ENCODE results near the gene AACS. TPM values are rescaled to one million over a fixed set of nuclear protein-coding genes. Genes with fewer than 3 reads are reported as not detected.

Gene AACS
- total RNA-seq, 1 donor from 2014 or later, result 31.3 TPM

DNA sequence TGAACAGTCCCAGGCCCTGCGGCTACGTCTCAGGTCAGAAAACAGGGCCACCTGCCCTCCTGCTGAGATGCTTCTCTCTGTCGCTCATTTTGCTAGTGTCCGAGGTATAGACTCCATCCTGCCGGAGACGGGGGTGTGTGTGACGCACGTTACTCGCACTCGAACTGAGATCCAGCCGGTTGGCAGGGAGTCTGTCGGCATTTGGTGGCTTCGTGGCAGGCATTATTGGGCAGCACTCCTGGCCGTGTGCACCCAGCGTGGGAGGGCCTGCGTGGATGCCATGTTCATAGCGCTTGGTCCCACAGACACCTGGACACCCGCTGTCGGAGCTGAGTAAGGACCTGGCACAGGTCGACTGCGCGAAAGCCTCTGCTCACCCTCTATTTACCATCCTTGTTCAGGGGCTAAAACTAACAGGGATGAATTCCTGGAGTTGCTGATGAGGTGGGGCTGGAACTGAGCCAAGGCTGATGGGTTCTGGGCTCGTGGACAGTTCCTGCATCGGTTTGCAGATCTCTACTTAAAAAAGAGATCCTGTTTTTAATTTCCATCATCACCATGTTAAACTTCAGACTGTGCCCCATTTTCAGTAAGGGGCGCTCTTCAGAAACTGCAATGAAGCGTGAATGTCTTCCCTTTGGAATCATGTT is 28.6 kb downstream of the AACS start:
- DNase-seq (no peak), ATAC-seq (no peak)
- TF ChIP-seq, protein P1, sequence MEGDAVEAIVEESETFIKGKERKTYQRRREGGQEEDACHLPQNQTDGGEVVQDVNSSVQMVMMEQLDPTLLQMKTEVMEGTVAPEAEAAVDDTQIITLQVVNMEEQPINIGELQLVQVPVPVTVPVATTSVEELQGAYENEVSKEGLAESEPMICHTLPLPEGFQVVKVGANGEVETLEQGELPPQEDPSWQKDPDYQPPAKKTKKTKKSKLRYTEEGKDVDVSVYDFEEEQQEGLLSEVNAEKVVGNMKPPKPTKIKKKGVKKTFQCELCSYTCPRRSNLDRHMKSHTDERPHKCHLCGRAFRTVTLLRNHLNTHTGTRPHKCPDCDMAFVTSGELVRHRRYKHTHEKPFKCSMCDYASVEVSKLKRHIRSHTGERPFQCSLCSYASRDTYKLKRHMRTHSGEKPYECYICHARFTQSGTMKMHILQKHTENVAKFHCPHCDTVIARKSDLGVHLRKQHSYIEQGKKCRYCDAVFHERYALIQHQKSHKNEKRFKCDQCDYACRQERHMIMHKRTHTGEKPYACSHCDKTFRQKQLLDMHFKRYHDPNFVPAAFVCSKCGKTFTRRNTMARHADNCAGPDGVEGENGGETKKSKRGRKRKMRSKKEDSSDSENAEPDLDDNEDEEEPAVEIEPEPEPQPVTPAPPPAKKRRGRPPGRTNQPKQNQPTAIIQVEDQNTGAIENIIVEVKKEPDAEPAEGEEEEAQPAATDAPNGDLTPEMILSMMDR (IDR thresholded peaks at IDR 0.05), result no peak
- no peaks in the 10 kb centered on the region for H3K9me3 ChIP-seq
- H3K27ac ChIP-seq, result no peak overlapping the region
- no peaks in the 10 kb centered on the region for H3K27me3 ChIP-seq
- intact Hi-C loops (cut with DNase I), result no loop called here
- no peak overlapping the region for H3K4me3 ChIP-seq
- H3K36me3 ChIP-seq, result peaks cover 5% of the 10 kb centered on the region
- H3K4me1 ChIP-seq, result peaks cover 5% of the 10 kb centered on the region

DNA sequence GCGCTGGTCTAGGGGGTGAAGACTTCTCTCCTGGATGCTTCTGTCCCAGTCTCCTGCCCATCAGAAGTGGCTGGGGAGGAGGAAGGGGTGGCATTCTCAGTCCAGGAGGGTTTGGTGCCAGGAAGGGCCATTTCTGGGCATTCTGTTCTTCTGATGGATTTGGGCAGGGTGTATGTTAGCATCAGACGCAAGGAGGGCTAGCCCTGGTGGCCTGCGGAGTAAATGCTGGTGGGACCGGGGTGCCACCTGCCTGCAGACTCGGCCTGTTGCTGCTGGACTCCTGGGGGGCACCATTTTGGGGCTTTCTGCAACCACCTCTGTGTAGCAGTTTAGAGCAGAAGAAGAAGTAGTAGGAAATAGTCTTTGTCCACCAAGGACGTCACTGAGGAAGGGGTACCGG is 31.7 kb downstream of the AACS start:
- no peaks in the 10 kb centered on the region for H3K36me3 ChIP-seq
- H3K4me3 ChIP-seq, result no peak overlapping the region
- no peaks in the 10 kb centered on the region for H3K9me3 ChIP-seq
- DNase-seq (no peak), ATAC-seq (no peak)
- H3K27me3 ChIP-seq, result no peaks in the 10 kb centered on the region
- no peak overlapping the region for H3K27ac ChIP-seq
- peaks cover 5% of the 10 kb centered on the region for H3K4me1 ChIP-seq
- TF ChIP-seq, protein P1 (IDR thresholded peaks at IDR 0.05), result no peak
- intact Hi-C loops (cut with DNase I), result no loop called here

GRCh38 chr12:125097427-125097826 is 32.2 kb downstream of the AACS start:
- TF ChIP-seq, protein P1 (IDR thresholded peaks at IDR 0.05), result no peak
- H3K36me3 ChIP-seq, result no peaks in the 10 kb centered on the region
- no peak for DNase-seq
- no peak for ATAC-seq
- H3K9me3 ChIP-seq, result no peaks in the 10 kb centered on the region
- no peak overlapping the region for H3K27ac ChIP-seq
- no peaks in the 10 kb centered on the region for H3K27me3 ChIP-seq
- H3K4me3 ChIP-seq, result no peak overlapping the region
- peaks cover 5% of the 10 kb centered on the region for H3K4me1 ChIP-seq
- intact Hi-C loops (cut with DNase I), result no loop called here

DNA sequence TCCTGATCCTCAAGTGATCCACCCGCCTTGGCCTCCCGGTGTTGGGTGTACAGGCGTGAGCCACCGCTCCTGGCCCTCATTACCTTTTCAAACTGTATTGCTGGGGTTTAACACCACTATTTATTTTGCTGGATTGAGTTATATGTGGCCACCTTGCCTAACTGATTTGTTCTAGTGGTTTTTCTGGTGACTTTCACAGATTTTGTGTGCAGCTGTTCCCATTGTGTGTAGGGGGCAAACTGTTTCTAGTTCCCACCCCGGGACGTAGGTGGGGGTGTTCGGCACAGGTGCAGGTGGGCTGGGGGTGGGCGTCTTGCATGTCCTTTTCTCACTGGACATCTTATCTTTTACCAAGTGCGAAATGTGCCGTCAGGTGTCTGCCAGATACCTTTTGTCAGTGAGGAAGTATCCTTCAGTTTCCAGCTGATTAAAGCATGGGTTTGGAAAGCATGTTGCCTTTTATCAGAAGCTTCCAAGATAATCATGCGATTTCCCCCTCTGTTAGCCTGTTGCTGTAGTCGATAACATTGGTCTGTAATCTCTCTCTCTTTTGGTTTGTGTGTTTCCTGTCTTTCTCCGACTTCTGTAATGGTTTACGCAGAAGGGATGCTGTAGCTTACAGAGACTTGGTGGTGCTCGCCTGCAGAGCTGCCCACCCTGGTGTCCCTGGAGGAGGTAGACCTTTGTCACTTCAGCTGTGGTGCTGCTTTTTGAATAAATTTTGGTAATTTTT is 33.6 kb downstream of the AACS start:
- H3K4me1 ChIP-seq, result no peaks in the 10 kb centered on the region
- no peak overlapping the region for H3K4me3 ChIP-seq
- DNase-seq (no peak), ATAC-seq (no peak)
- H3K9me3 ChIP-seq, result no peaks in the 10 kb centered on the region
- TF ChIP-seq, protein P1 (IDR thresholded peaks at IDR 0.05), result no peak
- no peaks in the 10 kb centered on the region for H3K27me3 ChIP-seq
- peaks cover 10% of the 10 kb centered on the region for H3K36me3 ChIP-seq
- intact Hi-C loops (cut with DNase I), result no loop called here
- no peak overlapping the region for H3K27ac ChIP-seq

DNA sequence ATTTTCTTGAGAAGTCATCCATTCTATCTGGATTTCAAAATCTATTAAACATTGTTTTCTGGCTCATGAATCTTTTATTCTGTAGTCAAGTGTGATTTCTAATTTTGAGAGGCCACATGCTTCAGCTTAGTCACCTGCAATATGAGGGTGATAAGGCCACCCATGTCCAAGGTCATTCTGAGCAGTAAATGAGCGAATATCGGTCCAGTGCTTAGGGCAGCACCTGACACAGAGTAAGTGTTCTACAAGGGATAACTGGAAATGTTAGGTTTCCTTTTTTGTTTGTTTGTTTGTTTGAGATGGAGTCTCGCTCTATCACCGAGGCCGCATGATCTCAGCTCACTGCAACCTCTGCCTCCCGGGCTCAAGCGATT is 34.2 kb downstream of the AACS start:
- Histone ChIP-seq H3K27me3 (no peaks in the 10 kb centered on the region), H3K4me1 (no peaks in the 10 kb centered on the region), H3K9me3 (no peaks in the 10 kb centered on the region), H3K36me3 (peaks cover 10% of the 10 kb centered on the region), H3K4me3 (no peak overlapping the region), H3K27ac (no peak overlapping the region)
- DNase-seq, result no peak
- intact Hi-C loops (cut with DNase I), result no loop called here
- TF ChIP-seq, protein P1 (IDR thresholded peaks at IDR 0.05), result no peak
- no peak for ATAC-seq
